Caco-2 (cell line): Measurements from ENCODE around the gene NCKAP5. TPM values are rescaled to one million over a fixed set of nuclear protein-coding genes. Genes with fewer than 3 reads are reported as not detected.

Experiments
- BruUV-seq: library from RNA; stranded (reverse); fragments of 400-500 nt; replicated peaks from 2 replicates; lab custom pipeline; 2021; lab: Mats Ljungman, UMichigan
- CTCF ChIA-PET: fragments of 300-600 bp; sonication (Branson Sonifier 250); formaldehyde crosslinking; loops from one replicate; lab custom pipeline; 2022; ENCODE audit warnings: antibody characterized with exemption; lab: Charles Lee
- POLR2A ChIA-PET: fragments of 300-600 bp; sonication (Branson Sonifier 250); formaldehyde crosslinking; loops from one replicate; lab custom pipeline; 2022; ENCODE audit warnings: antibody characterized with exemption; lab: Charles Lee
- DNase-seq, 2 experiments: peaks; one replicate each; pipeline versions ENCODE4 v3.0.0 to v3.0.0-alpha.2; 2020 to 2022
- H3K27me3 ChIP-seq: replicated peaks from 2 replicates; pipeline ENCODE4 v1.6.0; 2011; ENCODE audit warnings: low read length; ENCODE audit not compliant: control insufficient read depth, insufficient read depth
- H3K36me3 ChIP-seq: 2 replicates; pipeline ENCODE4 v1.5.1; 2011; ENCODE audit warnings: low read length; ENCODE audit not compliant: control insufficient read depth, insufficient read depth
- H3K4me1 ChIP-seq: fragments of 250-450 bp; sonication (Bioruptor Pico); 2 replicates; pipeline ENCODE4 v1.5.1; 2020; ENCODE audit warnings: mild to moderate bottlenecking
- H3K4me3 ChIP-seq: 2 replicates; pipeline ENCODE4 v1.5.1; 2011; ENCODE audit warnings: low read depth, mild to moderate bottlenecking, control low read depth, low read length
- H3K9me3 ChIP-seq: fragments of 250-450 bp; sonication (Bioruptor Pico); 2 replicates; pipeline ENCODE4 v1.5.1; 2020; ENCODE audit warnings: mild to moderate bottlenecking, moderate library complexity
- H3K27ac Mint-ChIP-seq: one replicate; pipeline ENCODE4 v1.8.0; 2022; ENCODE audit warnings: mixed read lengths; ENCODE audit not compliant: unreplicated experiment
- H3K27me3 Mint-ChIP-seq: one replicate; pipeline ENCODE4 v1.8.0; 2022; ENCODE audit warnings: mixed read lengths; ENCODE audit not compliant: insufficient read depth, unreplicated experiment
- H3K36me3 Mint-ChIP-seq: one replicate; pipeline ENCODE4 v1.8.0; 2022; ENCODE audit warnings: mild to moderate bottlenecking, mixed read lengths; ENCODE audit not compliant: insufficient read depth, unreplicated experiment
- H3K4me1 Mint-ChIP-seq: one replicate; pipeline ENCODE4 v1.8.0; 2022; ENCODE audit warnings: low read depth, mixed read lengths; ENCODE audit not compliant: unreplicated experiment
- H3K4me3 Mint-ChIP-seq: one replicate; pipeline ENCODE4 v1.8.0; 2022; ENCODE audit warnings: mild to moderate bottlenecking, moderate library complexity, mixed read lengths; ENCODE audit not compliant: unreplicated experiment
- H3K9me3 Mint-ChIP-seq: one replicate; pipeline ENCODE4 v1.8.0; 2022; ENCODE audit warnings: mixed read lengths; ENCODE audit not compliant: unreplicated experiment
- CTCF ChIP-seq, 2 experiments: fragments of 200-600 bp in 1 of 2; IDR thresholded peaks; 1 replicate in 1 of 2; 2 replicates in 1 of 2; pipeline versions ENCODE4 v1.5.1 to v1.8.0; 2011 to 2022; ENCODE audit warnings: antibody characterized with exemption in 1 of 2, control low read depth in 1 of 2, inconsistent platforms in 1 of 2, low read depth in 1 of 2, low read length in 1 of 2, mild to moderate bottlenecking in 1 of 2, moderate library complexity in 1 of 2; ENCODE audit not compliant: insufficient read depth in 1 of 2, severe bottlenecking in 1 of 2, unreplicated experiment in 1 of 2
- intact Hi-C: fragments of 100-400 bp; cut with micrococcal nuclease; formaldehyde crosslinking; loops from one replicate; pipeline ENCODE4 v1.10.0; 2022; ENCODE audit not compliant: unreplicated experiment
- total RNA-seq: library from RNA; stranded (reverse); gene quantifications from 2 replicates; pipeline ENCODE4 v1.2.3, GENCODE V29; 2022

Gene NCKAP5
- total RNA-seq, 1 experiment from 2014 or later: 3.8 TPM

- Mint-ChIP-seq H3K27me3 (no peaks in the 10 kb centered on the region), H3K36me3 (no peaks in the 10 kb centered on the region), H3K27ac (no peak overlapping the region), H3K4me1 (no peaks in the 10 kb centered on the region), H3K4me3 (no peak overlapping the region), H3K9me3 (no peaks in the 10 kb centered on the region)
- H3K27me3 ChIP-seq: no peaks in the 10 kb centered on the region
- H3K9me3 ChIP-seq: no peaks in the 10 kb centered on the region
- H3K4me3 ChIP-seq: no peak overlapping the region
- 0 out of 2 replicates have a peak, but pooled peaks cover 4% of the 10 kb centered on the region for H3K4me1 ChIP-seq
- intact Hi-C loops: no loop called here
- ChIA-PET CTCF (no interaction called here), POLR2A (no interaction called here)
- no peaks in the 10 kb centered on the region for H3K36me3 ChIP-seq
- no peak for DNase-seq
- BruUV-seq: no TSS peak
- TF ChIP-seq CTCF (IDR thresholded peaks at IDR 0.05; ENCODE audit: insufficient read depth in 1 of 2, low read depth in 1 of 2, low read length in 1 of 2, severe bottlenecking in 1 of 2, unreplicated experiment in 1 of 2): no peak
Observed at GRCh38 chr2:133166031-133166430, 402.2 kb downstream of the NCKAP5 start.

- Mint-ChIP-seq H3K27ac (no peak overlapping the region), H3K4me3 (no peak overlapping the region), H3K36me3 (no peaks in the 10 kb centered on the region), H3K27me3 (no peaks in the 10 kb centered on the region), H3K9me3 (no peaks in the 10 kb centered on the region), H3K4me1 (no peaks in the 10 kb centered on the region)
- TF ChIP-seq CTCF (IDR thresholded peaks at IDR 0.05; ENCODE audit: insufficient read depth in 1 of 2, low read depth in 1 of 2, low read length in 1 of 2, severe bottlenecking in 1 of 2, unreplicated experiment in 1 of 2): no peak
- BruUV-seq: no TSS peak
- no peaks in the 10 kb centered on the region for H3K4me1 ChIP-seq
- POLR2A ChIA-PET: no interaction called here
- H3K36me3 ChIP-seq: no peaks in the 10 kb centered on the region
- no peaks in the 10 kb centered on the region for H3K27me3 ChIP-seq
- H3K4me3 ChIP-seq: no peak overlapping the region
- intact Hi-C loops: no loop called here
- H3K9me3 ChIP-seq: no peaks in the 10 kb centered on the region
- CTCF ChIA-PET: no interaction called here
- DNase-seq: no peak
Observed at GRCh38 chr2:133163111-133163510, 405.2 kb downstream of the NCKAP5 start.

GRCh38 chr2:133158442-133158841, 409.8 kb downstream of the NCKAP5 start:
- POLR2A ChIA-PET: no interaction called here
- Mint-ChIP-seq H3K27me3 (no peaks in the 10 kb centered on the region), H3K27ac (no peak overlapping the region)

More at GRCh38 chr2:133158442-133158841, 409.8 kb downstream of the NCKAP5 start:
- no peaks in the 10 kb centered on the region for H3K27me3 ChIP-seq
- no peak overlapping the region for H3K4me3 ChIP-seq
- no peak for TF ChIP-seq CTCF (IDR thresholded peaks at IDR 0.05; ENCODE audit: insufficient read depth in 1 of 2, low read depth in 1 of 2, low read length in 1 of 2, severe bottlenecking in 1 of 2, unreplicated experiment in 1 of 2)
- H3K4me1 ChIP-seq: no peaks in the 10 kb centered on the region
- Mint-ChIP-seq H3K9me3 (no peaks in the 10 kb centered on the region), H3K4me3 (no peak overlapping the region), H3K4me1 (no peaks in the 10 kb centered on the region), H3K36me3 (no peaks in the 10 kb centered on the region)
- BruUV-seq: no TSS peak
- H3K9me3 ChIP-seq: no peaks in the 10 kb centered on the region
- CTCF ChIA-PET: interaction anchor here (0.7 kb wide), 1 partner anchor 687 kb away, joined by 3 read pairs; no protein-coding TSS in a partner anchor
- H3K36me3 ChIP-seq: no peaks in the 10 kb centered on the region
- no peak for DNase-seq
- intact Hi-C loops: loop anchor here (1.0 kb wide), 1 partner anchor 108 kb away; no protein-coding TSS in a partner anchor
